Measurements from ENCODE around the gene LRRN2. TPM values are rescaled to one million over a fixed set of nuclear protein-coding genes. Genes with fewer than 3 reads are reported as not detected.

Gene LRRN2
- polyA plus RNA-seq, 1 donor from 2014 or later, result 3.3 TPM

GRCh38 chr1:204611036-204611435 is 74.5 kb downstream of the LRRN2 start:
- Histone ChIP-seq H3K27ac (ENCODE audit: low read length) (no peak overlapping the region), H3K4me2 (ENCODE audit: low read length) (no peak overlapping the region), H3K9me2 (ENCODE audit: insufficient read depth, low read length) (no peaks in the 10 kb centered on the region), H4K20me1 (ENCODE audit: insufficient read depth) (no peaks in the 10 kb centered on the region), H3K4me3 (ENCODE audit: low read length) (no peak overlapping the region), H3K79me2 (replicated peaks; ENCODE audit: insufficient read depth, low read length) (no peaks in the 10 kb centered on the region), H3K27me3 (ENCODE audit: insufficient read depth, low read depth, low read length) (no peaks in the 10 kb centered on the region), H2AFZ (ENCODE audit: low read depth, low read length) (no peak overlapping the region), H3K9ac (ENCODE audit: low read length) (no peak overlapping the region), H3K9me3 (ENCODE audit: low read length) (no peaks in the 10 kb centered on the region), H3F3A (ENCODE audit: insufficient read depth, low read length, poor library complexity, severe bottlenecking) (no peaks in the 10 kb centered on the region), H3K36me3 (ENCODE audit: insufficient read depth, low read length) (no peaks in the 10 kb centered on the region)
- TF ChIP-seq TAF1 (IDR thresholded peaks at IDR 0.05; ENCODE audit: low read depth) (no peak), SMC3 (conservative IDR thresholded peaks at IDR 0.05; ENCODE audit: poor library complexity) (no peak), CTCF (IDR thresholded peaks at IDR 0.05; ENCODE audit: poor library complexity, severe bottlenecking) (no peak), EP300 (conservative IDR thresholded peaks at IDR 0.05; ENCODE audit: poor library complexity, severe bottlenecking) (no peak), RAD21 (conservative IDR thresholded peaks at IDR 0.05) (no peak), POLR2AphosphoS5 (IDR thresholded peaks at IDR 0.05) (no peak), MXI1 (conservative IDR thresholded peaks at IDR 0.05; ENCODE audit: poor library complexity, severe bottlenecking) (no peak), EZH2 (IDR thresholded peaks at IDR 0.05; ENCODE audit: borderline replicate concordance, insufficient read depth, low read length, poor library complexity, severe bottlenecking) (no peak), REST (IDR thresholded peaks at IDR 0.05; ENCODE audit: borderline replicate concordance) (no peak)

GRCh38 chr1:204607910-204608309 is 77.6 kb downstream of the LRRN2 start:
- Histone ChIP-seq H3K4me2 (ENCODE audit: low read length) (no peak overlapping the region), H4K20me1 (ENCODE audit: insufficient read depth) (no peaks in the 10 kb centered on the region), H3K79me2 (replicated peaks; ENCODE audit: insufficient read depth, low read length) (no peaks in the 10 kb centered on the region), H3K27me3 (ENCODE audit: insufficient read depth, low read depth, low read length) (no peaks in the 10 kb centered on the region), H3F3A (ENCODE audit: insufficient read depth, low read length, poor library complexity, severe bottlenecking) (no peaks in the 10 kb centered on the region), H3K36me3 (ENCODE audit: insufficient read depth, low read length) (no peaks in the 10 kb centered on the region), H3K9me3 (ENCODE audit: low read length) (no peaks in the 10 kb centered on the region), H3K9me2 (ENCODE audit: insufficient read depth, low read length) (no peaks in the 10 kb centered on the region), H2AFZ (ENCODE audit: low read depth, low read length) (no peak overlapping the region), H3K4me3 (ENCODE audit: low read length) (no peak overlapping the region), H3K27ac (ENCODE audit: low read length) (no peak overlapping the region), H3K9ac (ENCODE audit: low read length) (no peak overlapping the region)
- TF ChIP-seq CTCF (IDR thresholded peaks at IDR 0.05; ENCODE audit: poor library complexity, severe bottlenecking) (no peak), EZH2 (IDR thresholded peaks at IDR 0.05; ENCODE audit: borderline replicate concordance, insufficient read depth, low read length, poor library complexity, severe bottlenecking) (no peak)
